LNCAP (cell line): ENCODE results near the gene OMP.

ENCODE experiments used
- CTCF ChIP-seq: fragments of 450-650 bp; IDR thresholded peaks from 2 replicates; pipeline ENCODE4 v1.5.1; 2017; ENCODE audit warnings: mild to moderate bottlenecking

OMP gene

GRCh38 chr11:77107950-77108349 lies 5.3 kb downstream of the OMP start:
- no peak for TF ChIP-seq CTCF

GRCh38 chr11:77108436-77108835 lies 5.8 kb downstream of the OMP start:
- TF ChIP-seq CTCF: no peak

GRCh38 chr11:77109236-77110019 lies 6.8 kb downstream of the OMP start:
- TF ChIP-seq CTCF: no peak

GRCh38 chr11:77110836-77111235 lies 8.2 kb downstream of the OMP start:
- TF ChIP-seq CTCF: no peak

GRCh38 chr11:77111277-77111676 lies 8.6 kb downstream of the OMP start:
- no peak for TF ChIP-seq CTCF

- TF ChIP-seq CTCF: no peak
These were observed 9.3 kb downstream of the OMP start for GRCh38 chr11:77111946-77112345.

- no peak for TF ChIP-seq CTCF
These were observed 10.2 kb downstream of the OMP start for GRCh38 chr11:77112641-77113381.
